KBM-7 (cell line): ENCODE results near the gene ADAMTS16.
"Not testable (repeated sequence)": the region's sequence is repeated elsewhere in the genome, so short reads cannot be mapped to it uniquely, and the experiment has no call there.

Source experiments
- DNase-seq: peaks from one replicate; pipeline ENCODE4 v3.0.0-alpha.2; 2015
- in situ Hi-C: fragments of 300-500 bp; cut with MboI; formaldehyde crosslinking; loops from 2 replicates; pipeline ENCODE4 v1.14.3; 2020; ENCODE audit warnings: low sequenced_read_pairs, low pct_unique_long_range_greater_than_20kb, mixed read lengths

ADAMTS16 gene, protein sequence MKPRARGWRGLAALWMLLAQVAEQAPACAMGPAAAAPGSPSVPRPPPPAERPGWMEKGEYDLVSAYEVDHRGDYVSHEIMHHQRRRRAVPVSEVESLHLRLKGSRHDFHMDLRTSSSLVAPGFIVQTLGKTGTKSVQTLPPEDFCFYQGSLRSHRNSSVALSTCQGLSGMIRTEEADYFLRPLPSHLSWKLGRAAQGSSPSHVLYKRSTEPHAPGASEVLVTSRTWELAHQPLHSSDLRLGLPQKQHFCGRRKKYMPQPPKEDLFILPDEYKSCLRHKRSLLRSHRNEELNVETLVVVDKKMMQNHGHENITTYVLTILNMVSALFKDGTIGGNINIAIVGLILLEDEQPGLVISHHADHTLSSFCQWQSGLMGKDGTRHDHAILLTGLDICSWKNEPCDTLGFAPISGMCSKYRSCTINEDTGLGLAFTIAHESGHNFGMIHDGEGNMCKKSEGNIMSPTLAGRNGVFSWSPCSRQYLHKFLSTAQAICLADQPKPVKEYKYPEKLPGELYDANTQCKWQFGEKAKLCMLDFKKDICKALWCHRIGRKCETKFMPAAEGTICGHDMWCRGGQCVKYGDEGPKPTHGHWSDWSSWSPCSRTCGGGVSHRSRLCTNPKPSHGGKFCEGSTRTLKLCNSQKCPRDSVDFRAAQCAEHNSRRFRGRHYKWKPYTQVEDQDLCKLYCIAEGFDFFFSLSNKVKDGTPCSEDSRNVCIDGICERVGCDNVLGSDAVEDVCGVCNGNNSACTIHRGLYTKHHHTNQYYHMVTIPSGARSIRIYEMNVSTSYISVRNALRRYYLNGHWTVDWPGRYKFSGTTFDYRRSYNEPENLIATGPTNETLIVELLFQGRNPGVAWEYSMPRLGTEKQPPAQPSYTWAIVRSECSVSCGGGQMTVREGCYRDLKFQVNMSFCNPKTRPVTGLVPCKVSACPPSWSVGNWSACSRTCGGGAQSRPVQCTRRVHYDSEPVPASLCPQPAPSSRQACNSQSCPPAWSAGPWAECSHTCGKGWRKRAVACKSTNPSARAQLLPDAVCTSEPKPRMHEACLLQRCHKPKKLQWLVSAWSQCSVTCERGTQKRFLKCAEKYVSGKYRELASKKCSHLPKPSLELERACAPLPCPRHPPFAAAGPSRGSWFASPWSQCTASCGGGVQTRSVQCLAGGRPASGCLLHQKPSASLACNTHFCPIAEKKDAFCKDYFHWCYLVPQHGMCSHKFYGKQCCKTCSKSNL

DNA sequence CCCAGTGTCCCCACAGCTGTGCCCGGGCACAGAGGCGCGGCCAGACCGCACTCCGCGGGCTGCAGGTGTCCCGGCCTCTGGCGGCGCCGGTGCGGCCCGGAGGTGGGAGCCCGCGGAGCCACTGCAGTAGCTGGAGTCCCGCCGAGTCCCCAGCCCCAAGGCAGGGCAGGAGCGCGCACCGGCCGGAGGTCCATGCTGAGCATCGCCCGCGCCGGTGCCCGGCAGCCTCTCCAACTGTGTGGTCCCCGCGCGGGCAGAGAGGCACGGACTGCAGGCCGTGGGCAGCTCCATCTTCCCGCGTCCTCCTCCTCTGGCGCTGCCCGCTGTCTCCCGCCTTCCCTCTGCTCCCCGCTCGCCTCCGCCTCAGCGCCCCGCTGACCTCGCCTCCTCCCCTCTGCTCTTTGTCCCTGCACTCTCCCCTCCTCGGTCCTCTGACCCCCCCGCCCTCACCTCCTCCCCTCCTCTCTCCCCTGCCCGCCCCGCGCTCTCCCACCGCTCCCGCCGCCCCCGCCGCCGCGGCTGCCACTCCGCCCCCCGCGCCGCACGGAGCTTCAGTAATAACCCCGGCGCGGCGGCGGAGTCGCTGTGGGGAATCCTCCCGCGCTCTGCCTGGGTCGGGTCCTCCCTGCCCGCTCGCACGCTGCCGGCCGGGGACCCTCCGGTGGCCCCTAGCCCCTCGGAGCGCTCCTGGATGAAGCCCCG, at the start of gene ADAMTS16:
Gene ADAMTS16 (plus strand): TSS at position 554 of the 702 bp plus-strand sequence. CDS start 138 bp downstream, at position 692.
- in situ Hi-C loops, result loop anchor here (25.0 kb wide), 1 partner anchor 272 kb away; the partner anchor contains the start of gene ICE1
- DNase-seq, result no peak

DNA sequence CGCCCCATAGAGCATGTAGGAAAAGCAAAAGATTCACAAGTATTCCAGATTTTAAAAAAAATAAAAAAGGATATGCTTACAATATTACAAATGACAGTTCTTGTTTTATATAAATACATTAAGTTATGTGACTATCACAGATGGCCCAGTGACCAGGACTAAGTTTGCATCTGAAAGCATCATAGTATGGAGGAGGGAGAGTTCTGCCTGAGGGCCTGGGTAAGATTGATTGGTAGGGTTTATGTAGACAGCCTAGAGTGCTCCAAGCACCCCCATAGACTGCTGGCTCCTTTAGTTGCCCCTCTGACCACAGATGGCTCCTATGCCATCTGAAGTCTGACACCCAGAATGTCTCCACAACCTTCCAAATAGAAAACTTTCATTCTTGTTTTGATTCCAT, 48.0 kb upstream of the ADAMTS16 start:
- in situ Hi-C loops, result no loop called here
- no peak for DNase-seq

DNA sequence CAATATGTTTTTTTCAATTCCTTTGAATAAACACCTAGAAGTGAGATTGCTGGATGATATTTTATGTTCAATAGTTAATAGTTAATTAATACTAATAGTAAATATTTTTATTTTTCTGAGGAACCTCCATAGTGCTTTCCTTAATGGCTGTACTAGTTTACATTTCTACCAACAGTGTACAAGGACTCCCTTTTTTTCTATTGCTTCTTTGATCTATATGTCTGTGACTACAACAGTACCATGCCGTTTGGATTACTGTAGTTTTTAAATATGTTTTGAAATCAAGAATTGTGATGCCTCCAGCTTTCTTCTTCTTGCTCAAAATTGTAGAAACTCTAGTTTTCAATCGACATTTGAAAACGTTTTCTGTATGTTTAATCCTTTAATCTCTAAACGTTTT, 39.5 kb upstream of the ADAMTS16 start:
- in situ Hi-C loops, result no loop called here
- no peak for DNase-seq

DNA sequence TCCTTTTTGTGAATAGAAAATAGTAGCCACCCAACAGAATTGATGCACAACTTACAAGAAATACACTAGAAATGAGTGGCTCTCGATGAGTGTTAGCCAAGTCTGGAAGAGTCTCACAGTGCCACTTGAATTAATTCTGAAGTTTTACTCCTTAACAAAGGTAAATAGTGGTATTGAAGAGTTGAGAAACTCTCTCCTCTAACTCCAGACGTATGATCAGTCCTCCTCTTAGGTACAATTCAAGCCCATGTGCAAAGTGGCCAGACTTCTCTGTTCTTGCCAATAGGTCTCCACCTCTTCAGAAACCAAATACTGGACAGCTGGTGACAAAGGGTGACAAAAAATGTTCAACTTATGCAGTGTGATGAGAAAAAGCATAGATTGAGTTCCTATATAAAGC, 38.5 kb upstream of the ADAMTS16 start:
- in situ Hi-C loops, result no loop called here
- no peak for DNase-seq

DNA sequence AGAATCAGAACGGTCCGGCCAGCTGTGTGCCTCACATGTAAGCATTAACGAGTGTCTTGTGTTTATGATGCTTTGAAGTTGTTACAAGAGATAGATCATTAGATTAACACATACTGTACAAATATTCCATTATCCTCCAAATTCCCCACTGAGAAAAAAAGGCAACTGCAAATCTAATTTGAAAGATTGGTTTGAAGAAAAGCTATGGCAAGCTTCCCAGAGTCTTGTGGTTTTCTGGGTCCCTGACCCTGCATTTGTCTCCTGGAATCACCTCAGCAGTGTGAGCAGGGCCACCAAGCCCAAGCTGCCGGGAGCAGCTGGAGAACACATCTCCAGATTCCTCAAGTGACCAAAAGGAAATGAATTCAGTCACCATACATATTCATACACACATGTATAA, 36.9 kb upstream of the ADAMTS16 start:
- no peak for DNase-seq
- in situ Hi-C loops, result no loop called here

DNA sequence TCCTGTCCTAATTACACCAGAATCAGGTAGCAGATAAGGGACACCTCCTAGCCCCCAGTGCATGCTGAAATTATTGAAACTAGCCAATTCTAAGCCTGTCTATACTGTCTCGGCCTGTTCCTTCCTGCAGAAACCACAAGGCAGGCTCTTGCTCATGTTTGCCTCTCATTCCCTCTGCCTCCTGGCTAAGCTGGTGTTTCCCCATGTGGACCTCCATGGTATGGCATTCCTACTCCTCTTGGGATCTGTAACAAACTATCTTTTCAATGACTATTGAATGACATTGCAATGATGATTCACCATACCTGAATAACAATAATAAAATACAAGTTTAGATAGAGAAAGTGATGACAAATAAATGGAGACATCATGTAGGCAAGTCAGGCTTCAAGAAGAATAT, 35.6 kb upstream of the ADAMTS16 start:
- in situ Hi-C loops, result no loop called here
- DNase-seq, result no peak

DNA sequence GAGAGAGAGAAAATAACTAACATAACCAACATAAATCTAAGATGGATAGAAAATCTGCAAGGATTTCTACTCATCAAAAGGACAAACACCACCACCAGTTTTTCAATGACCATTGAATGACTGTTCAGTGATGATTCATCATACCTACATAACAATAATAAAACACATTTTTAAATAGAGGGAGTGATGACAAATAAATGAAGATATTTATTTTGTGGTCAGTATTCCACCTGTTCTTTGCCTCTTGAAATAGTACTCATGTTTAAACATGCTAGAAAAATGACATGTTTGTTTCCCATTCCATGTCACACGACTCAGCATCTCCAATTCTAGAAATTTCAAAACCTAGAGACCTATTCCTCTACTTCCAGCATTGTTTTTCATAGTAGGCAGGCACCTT, 34.6 kb upstream of the ADAMTS16 start:
- DNase-seq, result no peak
- in situ Hi-C loops, result no loop called here

DNA sequence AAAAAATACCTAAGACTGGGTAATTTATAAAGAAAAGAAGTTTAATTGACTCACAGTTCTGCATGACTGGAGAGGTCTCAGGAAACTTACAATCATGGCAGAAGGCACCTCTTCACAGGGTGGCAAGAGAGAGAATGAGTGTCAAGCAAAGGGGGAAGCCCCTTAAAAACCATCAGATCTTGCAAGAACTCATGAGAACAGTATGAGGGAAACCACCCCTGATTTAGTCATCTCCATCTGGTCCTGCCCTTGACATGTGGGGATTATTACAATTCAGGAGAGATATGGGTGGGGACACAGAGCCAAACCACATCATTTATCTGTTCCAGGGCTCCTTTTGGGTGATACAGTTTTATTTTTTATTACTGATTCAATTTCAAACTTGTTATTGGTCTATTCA, 23.2 kb upstream of the ADAMTS16 start:
- in situ Hi-C loops, result no loop called here
- DNase-seq, result no peak

DNA sequence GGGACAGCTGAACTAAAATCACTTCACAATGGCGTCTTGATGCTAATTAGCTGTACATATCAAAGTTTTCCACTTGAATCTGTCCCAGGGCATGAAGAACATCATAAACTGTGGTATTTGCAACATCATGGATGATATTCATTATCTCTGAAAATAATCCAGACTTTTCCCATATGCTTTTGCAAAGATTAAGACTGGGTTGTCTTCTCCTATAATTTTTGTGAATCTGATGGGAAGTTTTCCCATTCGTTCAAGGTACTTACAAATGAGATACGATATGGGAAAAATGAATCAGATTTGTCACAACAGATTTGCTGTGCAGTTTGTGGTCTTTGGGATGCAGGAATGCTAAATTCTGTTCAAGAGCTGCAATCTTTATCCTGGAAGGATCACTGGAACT, 17.4 kb upstream of the ADAMTS16 start:
- in situ Hi-C loops, result no loop called here
- no peak for DNase-seq

DNA sequence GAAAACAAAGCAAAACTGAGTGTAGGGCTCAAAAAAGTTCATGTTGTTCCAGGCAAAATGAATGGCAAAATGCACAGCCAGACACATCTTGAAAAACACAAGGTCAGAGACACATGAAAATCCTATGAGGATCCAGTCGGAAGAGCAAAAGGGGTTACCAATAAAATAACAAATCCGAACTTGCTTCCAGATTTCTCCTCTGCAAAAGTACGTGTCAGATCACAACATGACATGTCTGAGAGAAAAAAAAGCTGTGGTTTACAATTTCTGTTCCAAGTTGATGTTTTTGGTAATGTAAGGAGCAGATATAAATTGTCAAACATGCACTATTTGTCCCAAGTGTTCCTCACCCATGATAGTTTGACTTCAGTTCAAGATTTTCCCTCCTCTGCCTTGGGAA, 15.9 kb upstream of the ADAMTS16 start:
- in situ Hi-C loops, result no loop called here
- no peak for DNase-seq

DNA sequence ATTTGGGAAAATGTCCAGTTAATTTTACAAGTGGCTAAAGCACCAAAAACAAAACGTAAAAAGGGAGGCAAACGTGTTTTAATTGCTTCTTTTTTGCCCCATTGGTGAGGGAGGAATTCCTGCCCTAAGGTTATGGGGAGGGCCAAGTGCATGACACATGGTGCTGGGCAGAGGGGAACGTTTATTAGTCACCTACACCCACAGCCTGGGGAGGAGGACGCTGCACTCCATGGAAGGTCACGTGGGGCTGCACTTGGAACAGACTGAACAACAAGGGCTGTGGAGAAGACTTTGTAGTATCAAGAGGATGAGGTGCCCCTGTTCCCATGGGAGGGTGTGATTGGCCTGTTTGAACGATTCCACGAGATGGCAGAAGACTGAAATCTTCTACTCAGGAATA, 13.7 kb upstream of the ADAMTS16 start:
- DNase-seq, result no peak
- in situ Hi-C loops, result loop anchor here (25.0 kb wide), 1 partner anchor 286 kb away; the partner anchor contains the start of gene ICE1

DNA sequence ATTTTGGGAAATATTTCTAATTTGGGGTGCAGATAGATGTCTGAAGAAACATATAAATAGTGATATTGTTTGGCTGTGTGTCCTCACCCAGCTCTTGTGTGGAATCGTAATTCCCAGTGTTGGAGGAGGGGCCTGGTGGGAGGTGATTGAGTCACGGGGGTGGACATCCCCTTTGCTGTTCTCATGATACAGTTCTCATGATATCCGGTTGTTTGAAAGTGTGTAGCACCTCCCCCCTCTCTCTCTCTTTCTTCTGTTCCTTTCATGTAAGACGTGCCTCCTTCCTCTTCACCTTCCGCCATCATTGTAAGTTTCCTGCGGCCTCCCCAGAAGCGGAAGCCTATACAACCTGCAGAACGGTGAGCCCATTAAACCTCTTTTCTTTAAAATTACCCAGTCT, 11.4 kb upstream of the ADAMTS16 start:
- in situ Hi-C loops, result loop anchor here (25.0 kb wide), 1 partner anchor 284 kb away; the partner anchor contains the start of gene ICE1
- DNase-seq, result no peak

DNA sequence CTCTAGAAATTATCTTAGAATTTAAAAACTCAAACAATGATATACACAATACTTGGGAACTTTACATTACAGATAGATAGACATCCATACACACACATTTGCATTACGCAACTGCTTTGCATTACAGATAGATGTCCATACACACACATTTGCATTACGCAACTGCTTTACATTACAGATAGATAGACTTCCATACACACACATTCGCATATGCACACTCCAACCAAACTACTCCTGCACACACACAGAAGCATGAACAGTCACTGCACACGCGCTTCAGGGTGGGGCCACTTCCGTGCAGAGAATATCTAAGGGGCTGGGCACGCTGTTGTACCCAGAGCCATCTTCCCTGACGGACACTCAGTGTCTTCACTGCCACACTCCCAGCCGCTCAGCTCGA, 7.9 kb upstream of the ADAMTS16 start:
- no peak for DNase-seq
- in situ Hi-C loops, result loop anchor here (25.0 kb wide), 1 partner anchor 280 kb away; the partner anchor contains the start of gene ICE1

DNA sequence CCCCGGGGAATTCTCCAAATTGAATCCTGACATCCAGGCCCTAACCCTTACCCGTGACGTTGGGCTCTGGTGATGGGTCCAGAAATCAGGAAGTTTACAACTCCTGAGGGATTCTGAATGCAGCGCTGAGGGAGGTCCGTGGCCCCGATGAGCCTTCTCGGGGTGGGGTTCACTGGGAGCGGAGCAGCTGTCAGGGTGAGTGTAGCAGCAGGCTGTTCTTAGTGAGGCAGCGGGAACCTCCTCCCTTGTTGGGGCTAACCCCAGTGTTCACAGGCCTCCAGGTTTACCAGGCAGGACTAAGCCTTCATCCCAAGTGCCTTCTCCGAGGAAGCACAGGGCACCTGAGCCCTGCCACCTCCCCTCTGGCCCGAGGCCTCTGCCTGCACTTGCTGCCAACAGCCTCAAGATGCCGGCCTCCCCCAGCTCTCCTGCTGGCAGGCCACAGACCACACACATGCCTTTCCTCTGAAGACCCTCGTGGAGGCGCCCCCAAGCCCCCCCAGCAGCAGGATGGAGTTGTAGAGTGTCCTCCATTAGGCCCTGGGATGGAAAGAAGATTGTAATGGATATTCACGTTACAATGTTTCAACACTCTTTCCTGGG, 7.3 kb upstream of the ADAMTS16 start:
- DNase-seq, result no peak
- in situ Hi-C loops, result loop anchor here (25.0 kb wide), 1 partner anchor 280 kb away; the partner anchor contains the start of gene ICE1

DNA sequence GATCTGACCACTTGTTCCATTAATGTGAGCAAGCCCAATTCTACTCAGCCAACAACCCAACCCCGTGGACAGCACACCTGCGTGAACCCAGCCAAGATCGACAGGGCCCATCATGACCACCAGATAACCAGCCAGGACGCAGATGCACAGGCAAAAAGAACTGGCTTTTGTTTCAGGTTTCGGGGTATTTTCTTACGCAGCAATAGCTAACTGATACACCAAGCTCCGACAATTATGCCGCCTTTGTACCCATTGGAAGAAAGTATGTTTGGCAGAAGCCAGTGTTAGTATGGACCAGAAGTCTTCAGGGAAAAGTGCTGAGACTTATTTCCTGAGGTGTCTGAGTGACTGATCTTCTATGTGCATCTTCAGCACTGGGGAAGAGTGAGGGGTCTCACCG, 6.0 kb upstream of the ADAMTS16 start:
- no peak for DNase-seq
- in situ Hi-C loops, result loop anchor here (25.0 kb wide), 1 partner anchor 278 kb away; the partner anchor contains the start of gene ICE1

DNA sequence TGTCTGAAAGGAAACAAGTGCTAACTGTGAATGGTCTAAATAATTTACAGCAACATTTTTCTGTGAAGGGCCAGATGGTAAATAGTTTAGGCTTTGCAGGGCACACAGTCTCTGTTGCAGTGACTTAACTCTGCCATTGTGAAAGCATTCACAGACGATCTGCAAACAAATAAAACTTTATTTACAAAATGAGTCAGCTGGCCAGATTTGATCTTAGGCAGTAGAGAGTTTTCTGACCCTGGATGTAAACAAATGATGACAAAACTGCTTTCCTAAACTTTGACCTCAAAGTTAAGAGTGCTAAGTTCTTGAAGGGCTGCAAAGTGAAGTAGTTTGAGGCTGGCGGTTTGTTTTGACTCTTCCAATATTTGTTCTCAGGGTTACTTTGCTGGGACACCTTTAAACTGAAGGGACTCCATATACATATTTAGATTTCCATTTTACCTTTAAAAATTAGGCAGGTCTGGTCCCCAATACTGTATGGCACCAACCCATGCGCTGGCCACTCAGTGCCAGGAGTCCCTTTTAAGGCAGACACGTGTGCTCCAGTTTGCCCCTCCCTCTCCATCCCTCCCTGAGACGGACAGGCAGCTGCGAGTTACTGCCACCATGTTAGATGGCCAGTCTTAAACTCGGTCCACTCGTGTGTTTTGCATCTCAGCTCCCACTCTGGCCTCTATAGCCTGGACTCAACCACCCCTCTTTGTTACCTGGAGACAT, 4.0 kb upstream of the ADAMTS16 start:
- in situ Hi-C loops, result loop anchor here (25.0 kb wide), 1 partner anchor 276 kb away; the partner anchor contains the start of gene ICE1
- no peak for DNase-seq

DNA sequence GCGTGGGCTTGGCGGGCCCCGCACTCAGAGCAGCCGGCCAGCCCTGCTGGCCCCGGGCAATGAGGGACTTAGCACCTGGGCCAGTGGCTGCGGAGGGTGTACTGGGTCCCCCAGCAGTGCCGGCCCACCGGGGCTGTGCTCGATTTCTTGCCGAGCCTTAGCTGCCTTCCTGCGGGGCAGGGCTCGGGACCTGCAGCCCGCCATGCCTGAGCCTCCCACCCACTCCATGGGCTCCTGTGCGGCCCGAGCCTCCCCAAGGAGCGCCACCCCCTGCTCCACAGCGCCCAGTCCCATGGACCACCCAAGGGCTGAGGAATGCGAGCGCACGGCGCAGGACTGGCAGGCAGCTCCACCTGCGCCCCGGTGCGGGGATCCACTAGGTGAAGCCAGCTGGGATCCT, 2.3 kb upstream of the ADAMTS16 start:
- not testable (repeated sequence) for DNase-seq
- in situ Hi-C loops, result loop anchor here (25.0 kb wide), 1 partner anchor 274 kb away; the partner anchor contains the start of gene ICE1
